C4-2B (cell line): Measurements from ENCODE around the gene L3MBTL4.

Source experiments
- CTCF ChIP-seq: fragments of 450-650 bp; conservative IDR thresholded peaks from 2 replicates; pipeline ENCODE4 v1.5.1; 2017; ENCODE audit warnings: mild to moderate bottlenecking
- ZFX ChIP-seq: fragments of 450-650 bp; IDR thresholded peaks from 2 replicates; pipeline ENCODE4 v1.6.1; 2017

GRCh38 chr18:6254456-6254855, 160.3 kb downstream of the L3MBTL4 start:
- no peak for TF ChIP-seq CTCF
- TF ChIP-seq ZFX = no peak
